ENCODE data around the gene RERE.

DNA sequence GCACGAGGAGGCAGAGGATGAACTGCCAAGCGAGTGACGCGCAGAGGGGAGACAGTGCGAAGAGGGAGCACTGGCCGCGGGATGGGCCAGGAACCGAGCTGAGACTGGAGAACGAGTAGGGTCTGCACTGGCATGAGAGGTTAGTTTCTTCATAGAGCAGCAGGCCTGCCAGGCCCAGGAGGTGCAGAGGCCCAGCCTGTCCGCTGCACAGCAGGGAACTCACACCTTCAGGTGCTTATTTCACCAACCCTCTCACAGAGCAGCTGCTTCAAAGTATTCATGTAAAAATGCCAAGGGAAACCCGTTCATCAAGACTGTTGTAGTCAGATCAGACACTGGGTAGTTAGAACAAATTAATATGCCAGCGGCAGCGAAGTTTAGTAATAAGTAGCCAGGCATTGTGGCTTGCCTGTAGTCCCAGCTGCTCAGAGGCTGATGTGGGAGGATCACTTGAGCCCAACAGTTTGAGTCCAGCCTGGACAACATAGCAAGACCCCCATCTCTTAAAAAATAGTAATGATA lies 355.0 kb downstream of the RERE start:
- TF ChIP-seq, protein P1, sequence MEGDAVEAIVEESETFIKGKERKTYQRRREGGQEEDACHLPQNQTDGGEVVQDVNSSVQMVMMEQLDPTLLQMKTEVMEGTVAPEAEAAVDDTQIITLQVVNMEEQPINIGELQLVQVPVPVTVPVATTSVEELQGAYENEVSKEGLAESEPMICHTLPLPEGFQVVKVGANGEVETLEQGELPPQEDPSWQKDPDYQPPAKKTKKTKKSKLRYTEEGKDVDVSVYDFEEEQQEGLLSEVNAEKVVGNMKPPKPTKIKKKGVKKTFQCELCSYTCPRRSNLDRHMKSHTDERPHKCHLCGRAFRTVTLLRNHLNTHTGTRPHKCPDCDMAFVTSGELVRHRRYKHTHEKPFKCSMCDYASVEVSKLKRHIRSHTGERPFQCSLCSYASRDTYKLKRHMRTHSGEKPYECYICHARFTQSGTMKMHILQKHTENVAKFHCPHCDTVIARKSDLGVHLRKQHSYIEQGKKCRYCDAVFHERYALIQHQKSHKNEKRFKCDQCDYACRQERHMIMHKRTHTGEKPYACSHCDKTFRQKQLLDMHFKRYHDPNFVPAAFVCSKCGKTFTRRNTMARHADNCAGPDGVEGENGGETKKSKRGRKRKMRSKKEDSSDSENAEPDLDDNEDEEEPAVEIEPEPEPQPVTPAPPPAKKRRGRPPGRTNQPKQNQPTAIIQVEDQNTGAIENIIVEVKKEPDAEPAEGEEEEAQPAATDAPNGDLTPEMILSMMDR (IDR thresholded peaks at IDR 0.05; ENCODE audit: poor library complexity): no peak
- TF ChIP-seq EZH2 (IDR thresholded peaks at IDR 0.05; ENCODE audit: borderline replicate concordance) (no peak), EZH2phosphoT487 (IDR thresholded peaks at IDR 0.05; ENCODE audit: low read depth, severe bottlenecking, unreplicated experiment) (no peak)

Data from hepatocyte (in vitro differentiated cells).